Activated naive CD8-positive, alpha-beta T cell (primary cell): ENCODE data around the gene MAPRE2.

Source experiments
- H3K27ac Mint-ChIP-seq: one replicate; pipeline ENCODE4 v1.8.0; 2021; ENCODE audit warnings: mixed read lengths
- H3K27me3 Mint-ChIP-seq: one replicate; pipeline ENCODE4 v1.8.0; 2021; ENCODE audit warnings: mixed read lengths
- H3K36me3 Mint-ChIP-seq: one replicate; pipeline ENCODE4 v1.8.0; 2021; ENCODE audit warnings: mixed read lengths
- H3K4me1 Mint-ChIP-seq: one replicate; pipeline ENCODE4 v1.8.0; 2021; ENCODE audit warnings: low read depth, mixed read lengths
- H3K4me3 Mint-ChIP-seq: one replicate; pipeline ENCODE4 v1.8.0; 2021; ENCODE audit warnings: mild to moderate bottlenecking, mixed read lengths
- H3K9me3 Mint-ChIP-seq: one replicate; pipeline ENCODE4 v1.8.0; 2021; ENCODE audit warnings: low read depth, mixed read lengths

MAPRE2 gene

DNA sequence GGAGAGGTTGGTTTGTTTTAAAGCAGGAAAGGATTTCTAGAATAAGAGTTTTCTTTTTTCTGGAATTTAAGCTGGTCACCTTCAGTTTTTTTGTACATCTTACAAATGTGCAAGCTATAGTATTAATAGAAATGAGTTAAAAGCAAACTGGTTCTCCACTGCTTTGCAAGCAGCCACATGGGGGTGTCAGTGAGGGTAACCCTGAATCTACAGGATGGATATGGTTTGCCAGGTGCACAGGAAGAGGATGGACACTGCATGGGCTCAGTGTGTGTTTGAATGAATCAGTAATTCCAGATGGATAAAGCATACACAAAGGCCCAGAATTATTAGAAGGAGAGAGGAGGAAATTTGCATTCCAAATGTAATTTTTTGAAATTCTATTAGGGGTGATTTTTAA is 89.0 kb downstream of the MAPRE2 start:
- Mint-ChIP-seq H3K27ac (no peak overlapping the region), H3K36me3 (peaks cover 9% of the 10 kb centered on the region), H3K27me3 (no peaks in the 10 kb centered on the region), H3K9me3 (no peaks in the 10 kb centered on the region), H3K4me1 (peaks cover 4% of the 10 kb centered on the region), H3K4me3 (no peak overlapping the region)

- peaks cover 9% of the 10 kb centered on the region for H3K36me3 Mint-ChIP-seq
- no peaks in the 10 kb centered on the region for H3K27me3 Mint-ChIP-seq
- no peak overlapping the region for H3K27ac Mint-ChIP-seq
- H3K4me1 Mint-ChIP-seq: no peaks in the 10 kb centered on the region
- H3K9me3 Mint-ChIP-seq: no peaks in the 10 kb centered on the region
- H3K4me3 Mint-ChIP-seq: no peak overlapping the region
These were observed 90.3 kb downstream of the MAPRE2 start for GRCh38 chr18:35131387-35132020.

GRCh38 chr18:35132021-35132902 is 91.0 kb downstream of the MAPRE2 start:
- Mint-ChIP-seq H3K4me3 (no peak overlapping the region), H3K4me1 (no peaks in the 10 kb centered on the region), H3K36me3 (peaks cover 9% of the 10 kb centered on the region), H3K27ac (no peak overlapping the region), H3K27me3 (no peaks in the 10 kb centered on the region), H3K9me3 (no peaks in the 10 kb centered on the region)

DNA sequence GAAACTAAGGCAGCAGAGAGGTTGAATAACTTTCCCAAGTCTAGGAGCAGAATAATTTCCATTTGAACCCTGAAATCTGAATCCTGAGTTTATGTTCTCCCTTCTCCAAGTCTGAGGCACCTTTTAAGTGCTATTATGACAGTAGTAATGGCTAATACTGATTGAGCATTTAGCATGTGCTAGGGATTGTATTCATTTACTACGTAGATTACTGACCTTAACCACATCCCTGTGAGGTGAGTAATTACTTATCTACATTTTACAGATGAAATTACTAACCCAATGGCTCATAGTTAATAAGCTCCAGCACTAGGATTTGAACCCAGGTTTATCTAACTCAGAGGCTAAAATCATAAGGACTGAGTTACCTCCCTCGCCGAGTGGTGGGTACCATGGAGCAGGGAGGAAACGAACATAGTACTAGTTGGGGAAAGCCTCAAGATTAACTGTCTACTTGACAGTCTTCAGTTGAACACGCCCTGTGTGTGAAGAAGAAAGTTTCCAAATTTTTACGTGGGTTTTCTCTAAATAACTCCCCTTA is 93.0 kb downstream of the MAPRE2 start:
- Mint-ChIP-seq H3K4me1 (no peaks in the 10 kb centered on the region), H3K4me3 (no peak overlapping the region), H3K9me3 (no peaks in the 10 kb centered on the region), H3K27ac (no peak overlapping the region), H3K36me3 (peaks cover 5% of the 10 kb centered on the region), H3K27me3 (no peaks in the 10 kb centered on the region)

- no peaks in the 10 kb centered on the region for H3K4me1 Mint-ChIP-seq
- H3K36me3 Mint-ChIP-seq: peaks cover 5% of the 10 kb centered on the region
- H3K4me3 Mint-ChIP-seq: no peak overlapping the region
- no peaks in the 10 kb centered on the region for H3K27me3 Mint-ChIP-seq
- H3K27ac Mint-ChIP-seq: no peak overlapping the region
- H3K9me3 Mint-ChIP-seq: no peaks in the 10 kb centered on the region
These were observed 93.7 kb downstream of the MAPRE2 start for GRCh38 chr18:35134791-35135531.

DNA sequence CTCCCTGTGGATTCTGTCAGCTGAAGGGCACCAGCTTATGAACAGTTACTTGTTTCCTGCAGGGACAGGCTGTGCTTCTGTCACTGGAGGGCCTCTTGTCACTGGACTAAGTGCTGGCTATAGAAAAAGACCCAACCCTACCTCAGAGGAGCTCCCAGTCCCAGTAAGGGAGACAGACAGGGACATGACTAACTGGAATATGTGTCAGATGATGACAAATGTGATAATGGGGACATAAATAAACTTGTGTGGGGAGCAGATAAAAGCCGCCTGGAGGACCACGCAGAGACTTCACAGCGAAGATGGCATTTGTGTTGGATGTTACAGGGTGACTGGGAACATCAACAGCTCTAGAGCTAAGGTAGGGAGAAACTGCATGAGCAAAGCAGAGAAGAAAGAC is 95.0 kb downstream of the MAPRE2 start:
- H3K27ac Mint-ChIP-seq: no peak overlapping the region

DNA sequence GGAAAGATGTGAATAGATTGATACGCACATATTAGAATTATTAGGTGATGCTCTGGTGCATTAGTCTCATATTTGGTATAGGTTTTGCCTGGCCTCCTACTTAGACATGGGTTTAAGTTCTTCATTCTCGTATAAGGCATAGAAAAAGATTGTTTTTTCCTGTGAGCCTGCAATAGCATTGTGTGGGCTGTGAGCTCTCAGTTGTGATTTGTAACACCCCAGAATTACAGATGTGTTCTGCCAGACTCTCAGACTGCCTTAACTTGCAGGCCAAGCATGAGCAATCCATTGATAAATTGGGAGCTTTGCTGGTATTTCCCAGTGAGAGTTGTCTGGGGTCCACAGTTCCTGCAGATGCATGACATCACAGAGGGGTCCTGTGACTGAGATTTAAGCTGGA is 95.7 kb downstream of the MAPRE2 start:
- Mint-ChIP-seq H3K36me3 (peaks cover 3% of the 10 kb centered on the region), H3K4me1 (no peaks in the 10 kb centered on the region), H3K4me3 (no peak overlapping the region), H3K27ac (no peak overlapping the region), H3K9me3 (no peaks in the 10 kb centered on the region), H3K27me3 (no peaks in the 10 kb centered on the region)

More for the DNA sequence above, 95.0 kb downstream of the MAPRE2 start:
- peaks cover 5% of the 10 kb centered on the region for H3K36me3 Mint-ChIP-seq
- H3K4me3 Mint-ChIP-seq: no peak overlapping the region
- no peaks in the 10 kb centered on the region for H3K9me3 Mint-ChIP-seq
- no peaks in the 10 kb centered on the region for H3K4me1 Mint-ChIP-seq
- no peaks in the 10 kb centered on the region for H3K27me3 Mint-ChIP-seq

DNA sequence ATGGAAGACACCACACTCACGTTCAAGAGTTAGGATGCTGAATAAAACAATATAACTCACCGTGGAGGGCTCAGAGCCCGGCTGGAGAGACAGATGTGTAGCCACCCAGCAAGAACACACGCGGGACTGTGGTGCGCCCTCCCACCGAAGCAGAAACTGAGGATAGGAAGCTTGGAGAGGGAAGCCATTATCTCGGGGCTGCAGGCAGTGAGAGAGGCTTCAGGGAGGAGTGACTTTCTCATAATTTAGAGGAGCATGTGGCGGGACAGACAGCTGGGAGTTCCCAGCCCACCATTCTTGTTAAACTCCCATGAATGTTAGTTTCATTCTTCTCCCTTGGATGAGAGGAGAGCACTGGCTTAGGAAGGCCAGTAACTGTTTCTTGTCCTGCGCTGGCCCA is 96.4 kb downstream of the MAPRE2 start:
- H3K4me1 Mint-ChIP-seq: peaks cover 2% of the 10 kb centered on the region
- no peaks in the 10 kb centered on the region for H3K9me3 Mint-ChIP-seq
- no peak overlapping the region for H3K4me3 Mint-ChIP-seq
- no peak overlapping the region for H3K27ac Mint-ChIP-seq
- H3K27me3 Mint-ChIP-seq: no peaks in the 10 kb centered on the region
- H3K36me3 Mint-ChIP-seq: peaks cover under 1% of the 10 kb centered on the region

DNA sequence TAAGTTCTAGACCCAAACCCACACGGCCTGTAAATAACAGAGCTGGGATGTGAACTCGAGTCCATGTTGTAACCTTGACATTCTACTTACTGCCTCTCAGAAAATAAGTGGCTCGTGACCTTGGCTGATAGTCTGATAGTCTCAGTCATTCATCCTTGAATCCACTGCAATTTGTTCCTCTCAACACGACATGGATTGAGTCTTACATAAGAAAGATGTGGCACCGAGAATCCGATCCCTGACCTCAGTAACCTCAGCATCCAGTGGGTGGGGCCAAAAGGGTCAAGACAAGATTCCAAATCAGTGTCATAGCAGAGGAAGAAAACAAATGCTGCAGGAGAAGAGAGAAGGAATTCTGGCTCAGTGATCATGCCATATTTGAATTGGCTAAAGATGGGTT is 97.6 kb downstream of the MAPRE2 start:
- Mint-ChIP-seq H3K27ac (peak overlapping the region; percentile 23), H3K4me1 (peaks cover 2% of the 10 kb centered on the region), H3K27me3 (no peaks in the 10 kb centered on the region), H3K4me3 (no peak overlapping the region), H3K9me3 (no peaks in the 10 kb centered on the region), H3K36me3 (no peaks in the 10 kb centered on the region)

- Mint-ChIP-seq H3K4me3 (no peak overlapping the region), H3K4me1 (peaks cover 2% of the 10 kb centered on the region), H3K36me3 (no peaks in the 10 kb centered on the region), H3K27ac (no peak overlapping the region), H3K27me3 (no peaks in the 10 kb centered on the region), H3K9me3 (no peaks in the 10 kb centered on the region)
These were observed 98.3 kb downstream of the MAPRE2 start for GRCh38 chr18:35139517-35139916.

- Mint-ChIP-seq H3K9me3 (no peaks in the 10 kb centered on the region), H3K27me3 (no peaks in the 10 kb centered on the region), H3K4me1 (peaks cover 2% of the 10 kb centered on the region), H3K4me3 (no peak overlapping the region), H3K36me3 (peaks cover 2% of the 10 kb centered on the region), H3K27ac (peak overlapping the region; percentile 61)
These were observed 99.9 kb downstream of the MAPRE2 start for GRCh38 chr18:35141077-35141476.

GRCh38 chr18:35141567-35142274 is 100.5 kb downstream of the MAPRE2 start:
- H3K9me3 Mint-ChIP-seq: no peaks in the 10 kb centered on the region
- peaks cover 2% of the 10 kb centered on the region for H3K36me3 Mint-ChIP-seq
- no peak overlapping the region for H3K27ac Mint-ChIP-seq
- no peak overlapping the region for H3K4me3 Mint-ChIP-seq
- no peaks in the 10 kb centered on the region for H3K27me3 Mint-ChIP-seq
- H3K4me1 Mint-ChIP-seq: peaks cover 2% of the 10 kb centered on the region

DNA sequence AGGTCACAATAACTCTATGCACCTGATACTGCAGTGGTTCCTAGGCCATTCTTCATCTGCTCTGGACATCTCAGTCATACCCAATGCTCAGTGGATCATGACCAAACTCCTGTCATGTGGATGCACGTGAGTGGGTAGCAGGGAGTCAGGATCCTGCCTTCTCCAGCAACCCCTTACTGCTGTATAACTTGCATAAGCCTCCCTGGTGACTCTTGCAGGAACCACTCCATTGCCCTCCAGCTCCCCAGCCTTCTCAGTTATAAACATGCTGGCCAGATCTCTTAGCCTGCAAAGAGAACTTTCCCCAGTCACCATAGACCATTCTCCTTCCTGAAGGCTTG is 101.0 kb downstream of the MAPRE2 start:
- Mint-ChIP-seq H3K27ac (no peak overlapping the region), H3K9me3 (no peaks in the 10 kb centered on the region), H3K36me3 (peaks cover 2% of the 10 kb centered on the region), H3K4me1 (peaks cover 2% of the 10 kb centered on the region), H3K4me3 (no peak overlapping the region), H3K27me3 (no peaks in the 10 kb centered on the region)
